ENCODE measurements around the gene IGF1R.

IGF1R gene

GRCh38 chr15:98779463-98780071 lies 131.2 kb downstream of the IGF1R start:
- peak; percentile 87 for DNase-seq

GRCh38 chr15:98781838-98782237 lies 133.5 kb downstream of the IGF1R start:
- DNase-seq = no peak

- no peak for DNase-seq
Measured at GRCh38 chr15:98782801-98783200, 134.5 kb downstream of the IGF1R start.

GRCh38 chr15:98785431-98785806 lies 137.1 kb downstream of the IGF1R start:
- no peak for DNase-seq

GRCh38 chr15:98785807-98786621 lies 137.7 kb downstream of the IGF1R start:
- DNase-seq = no peak

GRCh38 chr15:98786717-98787116 lies 138.4 kb downstream of the IGF1R start:
- no peak for DNase-seq

GRCh38 chr15:98787194-98787593 lies 138.9 kb downstream of the IGF1R start:
- no peak for DNase-seq

GRCh38 chr15:98787936-98788757 lies 139.8 kb downstream of the IGF1R start:
- no peak for DNase-seq

- DNase-seq = no peak
Measured at GRCh38 chr15:98789020-98789419, 140.7 kb downstream of the IGF1R start.

GRCh38 chr15:98790270-98790669 lies 141.9 kb downstream of the IGF1R start:
- no peak for DNase-seq

- no peak for DNase-seq
Measured at GRCh38 chr15:98791046-98791701, 142.8 kb downstream of the IGF1R start.

- DNase-seq = no peak
Measured at GRCh38 chr15:98792117-98792516, 143.8 kb downstream of the IGF1R start.

- DNase-seq = no peak
Measured at GRCh38 chr15:98794211-98794610, 145.9 kb downstream of the IGF1R start.

- no peak for DNase-seq
Measured at GRCh38 chr15:98794748-98795147, 146.4 kb downstream of the IGF1R start.

GRCh38 chr15:98795980-98796379 lies 147.6 kb downstream of the IGF1R start:
- DNase-seq = no peak

- no peak for DNase-seq
Measured at GRCh38 chr15:98796685-98797357, 148.5 kb downstream of the IGF1R start.

- DNase-seq = no peak
Measured at GRCh38 chr15:98798375-98798893, 150.1 kb downstream of the IGF1R start.

- DNase-seq = no peak
Measured at GRCh38 chr15:98799461-98800390, 151.4 kb downstream of the IGF1R start.

- no peak for DNase-seq
Measured at GRCh38 chr15:98800437-98801233, 152.3 kb downstream of the IGF1R start.

GRCh38 chr15:98801234-98801561 lies 152.9 kb downstream of the IGF1R start:
- no peak for DNase-seq

Data from activated effector memory CD4-positive, alpha-beta T cell treated with anti-CD3 and anti-CD28 coated beads, Interleukin-2, amount 50 U/mL, for 16 hours (primary cell).